ENCODE measurements around the gene FURIN.
"Not testable (repeated sequence)": the region's sequence is repeated elsewhere in the genome, so short reads cannot be mapped to it uniquely, and the experiment has no call there.

Gene FURIN

DNA sequence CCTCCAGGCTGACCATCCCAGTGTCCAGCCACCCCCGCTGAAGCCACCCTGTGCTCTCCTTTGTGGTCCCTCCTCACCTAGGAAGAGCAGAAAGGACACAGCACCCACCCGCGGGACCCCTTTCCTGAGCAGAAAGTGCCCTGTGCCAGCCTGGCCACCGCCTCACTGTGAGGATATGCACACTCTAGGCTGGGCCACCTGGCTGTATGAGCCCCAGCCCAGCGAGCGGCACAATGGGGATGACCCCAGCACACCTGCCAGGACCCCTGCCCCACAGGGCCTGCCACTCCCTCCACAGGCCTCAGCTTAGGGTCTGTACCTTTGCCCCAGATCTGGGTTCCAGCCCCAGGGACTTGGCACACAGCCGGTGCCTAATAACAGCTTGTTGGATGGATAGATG lies 47.9 kb upstream of the FURIN start (continued):
- TF ChIP-seq ISL1 (CRISPR knock-in tag; IDR thresholded peaks at IDR 0.05) = no peak
- no peak for TF ChIP-seq BACH2 (CRISPR knock-in tag; IDR thresholded peaks at IDR 0.05; ENCODE audit: borderline replicate concordance)

DNA sequence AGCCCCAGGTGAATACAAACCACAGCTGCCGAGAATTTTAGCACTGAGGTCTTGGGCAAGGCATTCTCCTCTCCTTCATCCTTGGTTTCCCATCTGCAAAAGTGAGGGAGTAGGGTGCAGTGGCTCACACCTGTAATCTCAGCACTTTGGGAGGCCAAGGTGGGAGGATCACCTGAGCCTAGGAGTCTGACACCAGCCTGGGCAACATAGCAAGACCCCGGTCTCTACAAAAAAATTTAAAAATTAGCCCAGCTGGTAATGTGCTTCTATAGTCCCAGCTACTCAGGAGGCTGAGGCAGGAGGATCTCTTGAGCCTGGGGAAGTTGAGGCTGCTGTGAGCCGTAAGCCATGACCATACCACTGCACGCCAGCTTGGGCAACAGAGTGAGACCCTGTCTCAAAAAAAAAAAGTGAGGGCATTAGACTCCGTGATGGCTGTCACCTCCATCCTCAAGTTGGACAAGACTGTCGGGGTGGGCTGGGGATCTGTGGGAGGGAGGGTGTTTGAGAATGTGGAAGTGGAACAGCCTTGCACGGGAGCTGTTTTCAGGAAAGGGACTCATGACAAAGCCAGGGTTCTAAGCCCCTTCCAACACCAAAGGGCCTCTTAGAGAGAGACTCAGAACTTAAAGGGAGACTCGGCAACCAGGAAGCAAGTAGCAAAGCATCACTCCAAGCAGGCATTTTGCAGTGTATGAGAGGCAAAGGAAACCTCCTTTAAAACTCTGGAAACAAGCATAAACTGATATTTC lies 46.0 kb upstream of the FURIN start:
- TF ChIP-seq OSR1 (CRISPR knock-in tag; IDR thresholded peaks at IDR 0.05) (no peak), CSDC2 (CRISPR knock-in tag; IDR thresholded peaks at IDR 0.05) (no peak), BACH2 (CRISPR knock-in tag; IDR thresholded peaks at IDR 0.05; ENCODE audit: borderline replicate concordance) (no peak)
- ATAC-seq = no peak

DNA sequence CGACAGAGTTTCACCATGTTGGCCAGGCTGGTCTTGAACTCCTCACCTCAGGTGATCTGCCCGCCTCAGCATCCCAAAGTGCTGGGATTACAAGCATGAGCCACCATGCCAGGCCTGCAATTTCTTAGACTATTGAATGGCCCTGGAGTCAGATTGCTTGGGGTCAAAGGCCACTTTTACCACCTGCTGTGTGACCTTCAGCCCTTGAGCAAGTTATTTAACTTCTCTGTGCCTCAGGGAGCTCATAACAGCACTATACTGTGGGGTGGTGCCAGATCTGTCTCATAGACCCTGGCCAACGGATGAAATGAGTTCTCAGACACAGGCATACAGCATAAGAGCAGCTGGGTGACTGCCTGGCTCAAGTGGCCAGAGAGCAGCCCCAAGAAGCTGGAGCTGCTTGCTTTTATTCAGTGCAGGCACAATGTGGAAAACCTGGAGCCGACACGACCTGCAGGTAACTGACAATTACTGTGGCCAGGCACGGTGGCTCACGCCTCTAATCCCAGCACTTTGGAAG lies 44.9 kb upstream of the FURIN start:
- no peak for ATAC-seq
- TF ChIP-seq TOX (CRISPR knock-in tag; IDR thresholded peaks at IDR 0.05; ENCODE audit: borderline replicate concordance) (no peak), ZFP3 (CRISPR knock-in tag; IDR thresholded peaks at IDR 0.05) (no peak), ZNF70 (CRISPR knock-in tag; IDR thresholded peaks at IDR 0.05) (no peak), CSDC2 (CRISPR knock-in tag; IDR thresholded peaks at IDR 0.05) (no peak), PPARA (CRISPR knock-in tag; IDR thresholded peaks at IDR 0.05; ENCODE audit: borderline replicate concordance) (no peak), BACH2 (CRISPR knock-in tag; IDR thresholded peaks at IDR 0.05; ENCODE audit: borderline replicate concordance) (no peak), ZNF565 (CRISPR knock-in tag; conservative IDR thresholded peaks at IDR 0.05; ENCODE audit: low read depth) (no peak), RARB (CRISPR knock-in tag; IDR thresholded peaks at IDR 0.05) (no peak), ARNTL (CRISPR knock-in tag; IDR thresholded peaks at IDR 0.05; ENCODE audit: borderline replicate concordance, low read depth) (no peak), ZNF8 (CRISPR knock-in tag; IDR thresholded peaks at IDR 0.05) (no peak), ESRRG (CRISPR knock-in tag; IDR thresholded peaks at IDR 0.05) (no peak)
- TF ChIP-seq, protein P1, sequence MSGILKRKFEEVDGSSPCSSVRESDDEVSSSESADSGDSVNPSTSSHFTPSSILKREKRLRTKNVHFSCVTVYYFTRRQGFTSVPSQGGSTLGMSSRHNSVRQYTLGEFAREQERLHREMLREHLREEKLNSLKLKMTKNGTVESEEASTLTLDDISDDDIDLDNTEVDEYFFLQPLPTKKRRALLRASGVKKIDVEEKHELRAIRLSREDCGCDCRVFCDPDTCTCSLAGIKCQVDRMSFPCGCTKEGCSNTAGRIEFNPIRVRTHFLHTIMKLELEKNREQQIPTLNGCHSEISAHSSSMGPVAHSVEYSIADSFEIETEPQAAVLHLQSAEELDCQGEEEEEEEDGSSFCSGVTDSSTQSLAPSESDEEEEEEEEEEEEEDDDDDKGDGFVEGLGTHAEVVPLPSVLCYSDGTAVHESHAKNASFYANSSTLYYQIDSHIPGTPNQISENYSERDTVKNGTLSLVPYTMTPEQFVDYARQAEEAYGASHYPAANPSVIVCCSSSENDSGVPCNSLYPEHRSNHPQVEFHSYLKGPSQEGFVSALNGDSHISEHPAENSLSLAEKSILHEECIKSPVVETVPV (CRISPR knock-in tag; IDR thresholded peaks at IDR 0.05) = no peak
- TF ChIP-seq, protein P2, sequence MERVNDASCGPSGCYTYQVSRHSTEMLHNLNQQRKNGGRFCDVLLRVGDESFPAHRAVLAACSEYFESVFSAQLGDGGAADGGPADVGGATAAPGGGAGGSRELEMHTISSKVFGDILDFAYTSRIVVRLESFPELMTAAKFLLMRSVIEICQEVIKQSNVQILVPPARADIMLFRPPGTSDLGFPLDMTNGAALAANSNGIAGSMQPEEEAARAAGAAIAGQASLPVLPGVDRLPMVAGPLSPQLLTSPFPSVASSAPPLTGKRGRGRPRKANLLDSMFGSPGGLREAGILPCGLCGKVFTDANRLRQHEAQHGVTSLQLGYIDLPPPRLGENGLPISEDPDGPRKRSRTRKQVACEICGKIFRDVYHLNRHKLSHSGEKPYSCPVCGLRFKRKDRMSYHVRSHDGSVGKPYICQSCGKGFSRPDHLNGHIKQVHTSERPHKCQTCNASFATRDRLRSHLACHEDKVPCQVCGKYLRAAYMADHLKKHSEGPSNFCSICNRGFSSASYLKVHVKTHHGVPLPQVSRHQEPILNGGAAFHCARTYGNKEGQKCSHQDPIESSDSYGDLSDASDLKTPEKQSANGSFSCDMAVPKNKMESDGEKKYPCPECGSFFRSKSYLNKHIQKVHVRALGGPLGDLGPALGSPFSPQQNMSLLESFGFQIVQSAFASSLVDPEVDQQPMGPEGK (CRISPR knock-in tag; IDR thresholded peaks at IDR 0.05; ENCODE audit: borderline replicate concordance) = no peak

DNA sequence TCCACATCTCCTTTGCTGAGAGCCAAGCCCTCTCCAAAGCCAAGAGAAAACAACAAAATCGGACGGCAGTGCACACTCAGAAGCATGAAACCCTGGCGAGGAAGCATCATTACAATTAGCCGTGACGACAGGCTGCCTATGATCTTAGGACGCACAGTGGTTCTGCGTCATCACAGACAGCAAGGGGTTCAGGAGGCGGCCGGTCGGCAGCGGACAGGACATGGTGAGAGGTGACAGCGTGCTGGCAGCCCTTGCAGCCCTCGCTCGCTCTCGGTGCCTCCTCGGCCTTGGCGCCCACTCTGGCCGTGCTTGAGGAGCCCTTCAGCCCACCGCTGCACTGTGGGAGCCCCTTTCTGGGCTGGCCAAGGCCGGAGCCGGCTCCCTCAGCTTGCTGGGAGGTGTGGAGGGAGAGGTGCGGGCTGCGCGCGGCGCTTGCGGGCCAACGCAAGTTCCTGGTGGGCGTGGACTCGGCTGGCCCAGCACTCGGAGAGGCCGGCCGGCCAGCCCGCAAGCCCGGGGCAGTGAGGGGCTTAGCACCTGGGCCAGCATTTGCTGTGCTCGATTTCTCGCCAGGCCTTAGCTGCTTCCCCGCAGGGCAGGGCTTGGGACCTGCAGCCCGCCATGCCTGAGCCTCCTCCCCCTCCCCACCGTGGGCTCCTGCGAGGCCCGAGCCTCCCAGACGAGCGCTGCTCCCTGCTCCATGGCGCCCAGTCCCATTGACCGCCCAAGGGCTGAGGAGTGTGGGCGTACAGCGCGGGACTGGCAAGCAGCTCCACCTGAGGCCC lies 43.1 kb upstream of the FURIN start:
- ATAC-seq = not testable (repeated sequence)

DNA sequence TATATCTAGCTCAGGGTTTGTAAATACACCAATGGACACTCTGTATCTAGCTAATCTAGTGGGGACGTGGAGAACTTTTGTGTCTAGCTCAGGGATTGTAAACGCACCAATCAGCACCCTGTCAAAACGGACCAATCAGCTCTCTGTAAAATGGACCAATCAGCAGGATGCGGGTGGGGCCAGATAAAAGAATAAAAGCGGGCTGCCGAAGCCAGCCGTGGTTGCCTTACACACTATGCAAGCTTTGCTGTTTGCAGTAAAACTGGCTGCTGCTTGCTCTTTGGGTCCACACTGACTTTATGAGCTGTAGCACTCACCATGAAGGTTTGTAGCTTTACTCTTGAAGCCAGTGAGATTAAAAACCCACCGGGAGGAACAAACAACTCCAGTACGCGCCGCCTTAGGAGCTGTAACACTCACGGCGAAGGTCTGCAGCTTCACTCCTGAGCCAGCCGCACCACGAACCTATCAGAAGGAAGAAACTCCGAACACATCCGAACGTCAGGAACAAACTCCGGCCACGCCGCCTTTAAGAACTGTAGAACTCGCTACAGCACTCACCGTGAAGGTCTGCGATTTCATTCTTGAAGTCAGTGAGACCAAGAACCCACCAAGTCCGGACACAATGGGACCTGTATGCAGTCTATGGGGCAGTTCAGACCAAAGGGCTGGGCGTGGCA lies 42.0 kb upstream of the FURIN start:
- not testable (repeated sequence) for ATAC-seq

DNA sequence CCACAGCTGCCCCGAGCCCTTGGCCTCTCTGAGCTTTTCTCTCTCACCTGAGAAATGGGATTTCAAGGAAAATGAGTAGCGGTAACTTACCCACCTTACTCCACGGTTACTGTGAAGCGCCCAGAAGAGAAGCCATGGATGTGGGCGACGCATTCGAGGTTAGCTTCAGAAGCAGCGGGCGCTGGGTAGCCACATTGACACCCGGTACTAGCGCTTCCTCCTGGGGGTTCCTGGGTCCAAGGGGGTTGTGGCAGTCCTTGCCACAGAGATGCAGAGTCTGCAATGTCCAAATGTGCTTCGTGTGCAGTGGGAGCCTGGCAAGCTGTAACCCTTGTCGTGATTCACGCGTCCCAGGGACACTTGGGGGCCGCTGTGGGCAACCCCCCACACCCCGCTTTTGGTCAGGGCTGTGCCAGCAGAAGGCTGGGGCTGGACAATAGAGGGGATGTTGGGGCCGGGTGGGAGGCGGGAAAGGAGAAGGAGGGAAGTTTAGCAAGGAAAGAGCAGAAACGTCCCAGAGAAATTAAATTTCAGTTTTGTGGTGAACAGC lies 41.4 kb upstream of the FURIN start:
- no peak for ATAC-seq
- TF ChIP-seq ESRRG (CRISPR knock-in tag; IDR thresholded peaks at IDR 0.05) = no peak
- TF ChIP-seq, protein P2 (CRISPR knock-in tag; IDR thresholded peaks at IDR 0.05; ENCODE audit: borderline replicate concordance) = no peak
- no peak for TF ChIP-seq ZC3H10 (CRISPR knock-in tag; IDR thresholded peaks at IDR 0.05)
- no peak for TF ChIP-seq SNAI2 (CRISPR knock-in tag; IDR thresholded peaks at IDR 0.05)
- TF ChIP-seq PPARA (CRISPR knock-in tag; IDR thresholded peaks at IDR 0.05; ENCODE audit: borderline replicate concordance) = no peak
- TF ChIP-seq BACH2 (CRISPR knock-in tag; IDR thresholded peaks at IDR 0.05; ENCODE audit: borderline replicate concordance) = no peak
- TF ChIP-seq ZFP30 (CRISPR knock-in tag; IDR thresholded peaks at IDR 0.05) = no peak

Measured in SK-N-SH treated with all-trans-retinoic acid at 6 μM for 48 hours (cell line).